Keratinocyte (primary cell): ENCODE results near the gene AIG1. TPM values are rescaled to one million over a fixed set of nuclear protein-coding genes. Genes with fewer than 3 reads are reported as not detected.

ENCODE experiments used
- DNase-seq: peaks from one replicate; pipeline ENCODE4 v3.0.0-alpha.2; 2011; ENCODE audit warnings: low read depth, missing footprints, low spot score
- FAIRE-seq: peaks from 2 replicates; lab custom pipeline; 2011; peaks lifted over from hg19 to GRCh38; lab: Jason Lieb, UNC
- H2AFZ ChIP-seq: 2 replicates; pipeline ENCODE4 v1.6.0; 2012; ENCODE audit warnings: low read length, control low read depth, inconsistent platforms; ENCODE audit not compliant: control insufficient read depth
- H3K27ac ChIP-seq: 2 replicates; pipeline ENCODE4 v1.5.1; 2011; ENCODE audit warnings: low read length; ENCODE audit not compliant: control insufficient read depth, insufficient read depth
- H3K27me3 ChIP-seq: 3 replicates; pipeline ENCODE4 v1.6.0; 2011; ENCODE audit warnings: low read length; ENCODE audit not compliant: control insufficient read depth, insufficient read depth; ENCODE audit errors: extremely low read depth
- H3K36me3 ChIP-seq, 2 experiments: 2 replicates in 1 of 2; 3 replicates in 1 of 2; pipeline ENCODE4 v1.5.1; 2011; ENCODE audit warnings: low read length in 2 of 2, mild to moderate bottlenecking in 1 of 2; ENCODE audit not compliant: control insufficient read depth in 2 of 2, insufficient read depth in 2 of 2; ENCODE audit errors: extremely low read depth in 1 of 2
- H3K4me1 ChIP-seq: 3 replicates; pipeline ENCODE4 v1.5.1; 2011; ENCODE audit warnings: low read length; ENCODE audit not compliant: control insufficient read depth, insufficient read depth; ENCODE audit errors: extremely low read depth
- H3K4me2 ChIP-seq: 3 replicates; pipeline ENCODE4 v1.6.0; 2011; ENCODE audit warnings: low read depth, low read length; ENCODE audit not compliant: control insufficient read depth, insufficient read depth; ENCODE audit errors: extremely low read depth
- H3K4me3 ChIP-seq, 3 experiments: fragments of 200-600 bp in 1 of 3; sonication (generic) in 1 of 3; 2 replicates in 2 of 3; 3 replicates in 1 of 3; pipeline ENCODE4 v1.5.1; 2011 to 2016; ENCODE audit warnings: low read length in 3 of 3, mild to moderate bottlenecking in 3 of 3, control low read depth in 2 of 3, inconsistent platforms in 1 of 3, low read depth in 1 of 3, mixed read lengths in 1 of 3, mixed run types in 1 of 3, moderate library complexity in 1 of 3; ENCODE audit not compliant: control insufficient read depth in 2 of 3, insufficient read depth in 2 of 3; ENCODE audit errors: extremely low read depth in 1 of 3
- H3K79me2 ChIP-seq: 2 replicates; pipeline ENCODE4 v1.6.0; 2012; ENCODE audit warnings: low read length; ENCODE audit not compliant: control insufficient read depth, insufficient read depth
- H3K9ac ChIP-seq: 3 replicates; pipeline ENCODE4 v1.6.0; 2011; ENCODE audit warnings: low read length; ENCODE audit not compliant: control insufficient read depth, insufficient read depth; ENCODE audit errors: extremely low read depth
- H3K9me1 ChIP-seq: 3 replicates; pipeline ENCODE4 v1.6.0; 2011; ENCODE audit warnings: low read length; ENCODE audit not compliant: control insufficient read depth, insufficient read depth; ENCODE audit errors: extremely low read depth
- H3K9me3 ChIP-seq: 2 replicates; pipeline ENCODE4 v1.5.1; 2012; ENCODE audit warnings: low read depth, low read length; ENCODE audit not compliant: control insufficient read depth
- H4K20me1 ChIP-seq: 3 replicates; pipeline ENCODE4 v1.6.0; 2011; ENCODE audit warnings: low read length; ENCODE audit not compliant: control insufficient read depth, insufficient read depth; ENCODE audit errors: extremely low read depth
- CTCF ChIP-seq, 3 experiments: IDR thresholded peaks in 1 of 3; conservative IDR thresholded peaks in 1 of 3; optimal IDR thresholded peaks in 1 of 3; 2 replicates in 2 of 3; 3 replicates in 1 of 3; pipeline versions ENCODE3 to v1.5.1; 2011; ENCODE audit warnings: low read length in 3 of 3, mild to moderate bottlenecking in 3 of 3, moderate library complexity in 2 of 3, control low read depth in 1 of 3, inconsistent platforms in 1 of 3; ENCODE audit not compliant: insufficient read depth in 2 of 3; ENCODE audit errors: extremely low read depth in 1 of 3
- EZH2 ChIP-seq: IDR thresholded peaks from one replicate; pipeline ENCODE4 v1.6.1; 2012; ENCODE audit warnings: inconsistent platforms, mild to moderate bottlenecking, low read length, moderate library complexity
- dilution Hi-C: fragments of 300-500 bp; cut with MboI; formaldehyde crosslinking; loops from one replicate; pipeline ENCODE4 v1.7.0; 2020; ENCODE audit warnings: low sequenced_read_pairs; ENCODE audit not compliant: extremely low pct_ligation_motif_present
- polyA plus RNA-seq, 5 experiments: library from polyadenylated mRNA; depleted of rRNA in 3 of 5; stranded (reverse) in 3 of 5; stranded (forward) in 1 of 5; unstranded in 1 of 5; fragments of >200 nt; gene quantifications; 1 replicate in 1 of 5; 2 replicates in 3 of 5; 3 replicates in 1 of 5; pipeline versions ENCODE4 v1.2.1 to v1.2.3, GENCODE V29; 2011 to 2012; ENCODE audit warnings: missing spikeins in 2 of 5, low read depth in 1 of 5, low replicate concordance in 1 of 5

AIG1 gene
- polyA plus RNA-seq, 1 donor (not counting 4 experiments of a cell fraction or from before 2014, with no cell fraction given): 77.1 TPM

GRCh38 chr6:143346004-143346403 lies 285.3 kb downstream of the AIG1 start:
- Histone ChIP-seq H4K20me1 (no peaks in the 10 kb centered on the region), H3K4me1 (no peaks in the 10 kb centered on the region), H3K36me3 (peaks cover 0 to 1% of the 10 kb centered on the region in 2 experiments), H3K9me3 (no peaks in the 10 kb centered on the region), H3K4me2 (no peak overlapping the region), H3K9ac (no peak overlapping the region), H3K4me3 (no peak overlapping the region), H3K27ac (no peak overlapping the region), H2AFZ (no peak overlapping the region), H3K27me3 (no peaks in the 10 kb centered on the region), H3K79me2 (no peaks in the 10 kb centered on the region), H3K9me1 (no peaks in the 10 kb centered on the region)
- peak; percentile 13 for FAIRE-seq
- DNase-seq: no peak
- TF ChIP-seq EZH2: no peak
- dilution Hi-C loops: no loop called here

DNA sequence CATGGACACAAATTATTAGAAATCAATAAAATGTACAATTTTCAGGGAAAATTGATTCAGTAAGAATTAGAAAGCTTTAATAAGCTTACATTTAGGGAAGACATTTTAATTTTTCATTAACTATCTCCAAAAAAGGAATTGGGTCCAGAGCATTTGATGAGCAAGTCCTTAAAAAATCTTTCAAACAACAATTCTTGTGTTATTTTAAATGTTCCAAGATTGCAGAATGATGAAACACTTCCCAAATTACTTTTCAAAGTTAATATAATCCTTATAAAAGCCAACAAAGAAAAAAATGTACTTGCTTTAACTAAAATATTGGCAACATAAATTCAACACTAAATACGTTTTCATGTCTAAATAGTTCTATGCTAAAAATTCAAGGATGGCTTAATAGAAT lies 287.8 kb downstream of the AIG1 start:
- Histone ChIP-seq H3K9me1 (no peaks in the 10 kb centered on the region), H3K9me3 (no peaks in the 10 kb centered on the region), H3K4me1 (no peaks in the 10 kb centered on the region), H4K20me1 (no peaks in the 10 kb centered on the region), H3K9ac (no peak overlapping the region), H2AFZ (no peak overlapping the region), H3K4me2 (no peak overlapping the region), H3K27me3 (no peaks in the 10 kb centered on the region), H3K36me3 (no peaks in the 10 kb centered on the region), H3K27ac (no peak overlapping the region), H3K79me2 (no peaks in the 10 kb centered on the region), H3K4me3 (no peak overlapping the region)
- no peak for TF ChIP-seq EZH2
- no peak for TF ChIP-seq CTCF (optimal IDR thresholded peaks at IDR 0.05 in 1 of 3, IDR thresholded peaks at IDR 0.05 in 1 of 3, conservative IDR thresholded peaks at IDR 0.05 in 1 of 3; ENCODE audit: extremely low read depth in 1 of 3, insufficient read depth in 2 of 3, low read length in 3 of 3)
- FAIRE-seq (no peak), DNase-seq (no peak)
- dilution Hi-C loops: no loop called here

GRCh38 chr6:143349530-143349929 lies 288.8 kb downstream of the AIG1 start:
- H3K9me1 ChIP-seq: no peaks in the 10 kb centered on the region
- no peaks in the 10 kb centered on the region for H3K4me1 ChIP-seq
- TF ChIP-seq CTCF (optimal IDR thresholded peaks at IDR 0.05 in 1 of 3, IDR thresholded peaks at IDR 0.05 in 1 of 3, conservative IDR thresholded peaks at IDR 0.05 in 1 of 3; ENCODE audit: extremely low read depth in 1 of 3, insufficient read depth in 2 of 3, low read length in 3 of 3) (no peak), EZH2 (no peak)
- no peaks in the 10 kb centered on the region for H3K36me3 ChIP-seq
- no peak overlapping the region for H3K4me3 ChIP-seq
- H3K79me2 ChIP-seq: no peaks in the 10 kb centered on the region
- no peaks in the 10 kb centered on the region for H3K27me3 ChIP-seq
- H3K9me3 ChIP-seq: no peaks in the 10 kb centered on the region
- no peaks in the 10 kb centered on the region for H4K20me1 ChIP-seq
- DNase-seq: no peak
- no peak overlapping the region for H2AFZ ChIP-seq
- H3K9ac ChIP-seq: no peak overlapping the region
- no peak overlapping the region for H3K27ac ChIP-seq
- FAIRE-seq: no peak
- dilution Hi-C loops: no loop called here
- no peak overlapping the region for H3K4me2 ChIP-seq
